NK-92 (cell line): ENCODE data around the gene C5orf58.
"Not testable (repeated sequence)": the region's sequence is repeated elsewhere in the genome, so short reads cannot be mapped to it uniquely, and the experiment has no call there.

Experiments
- DNase-seq: peaks from one replicate; lab custom pipeline; 2025; ENCODE audit not compliant: unreplicated experiment; lab: John Stamatoyannopoulos, UW

C5orf58 gene

GRCh38 chr5:170223360-170223759, 9.4 kb upstream of the C5orf58 start:
- DNase-seq, result no peak

- DNase-seq, result no peak
Observed at GRCh38 chr5:170223906-170224305, 8.9 kb upstream of the C5orf58 start.

- no peak for DNase-seq
Observed at GRCh38 chr5:170225326-170226128, 7.3 kb upstream of the C5orf58 start.

GRCh38 chr5:170226129-170226615, 6.6 kb upstream of the C5orf58 start:
- DNase-seq, result no peak

GRCh38 chr5:170226661-170227060, 6.1 kb upstream of the C5orf58 start:
- no peak for DNase-seq

- DNase-seq, result no peak
Observed at GRCh38 chr5:170228762-170229435, 3.9 kb upstream of the C5orf58 start.

GRCh38 chr5:170233358-170233892, 640 bp downstream of the C5orf58 start:
- no peak for DNase-seq

GRCh38 chr5:170235876-170236864, 3.4 kb downstream of the C5orf58 start:
- no peak for DNase-seq

GRCh38 chr5:170238456-170239196, 5.8 kb downstream of the C5orf58 start:
- DNase-seq, result no peak

GRCh38 chr5:170245436-170245835, 12.7 kb downstream of the C5orf58 start:
- not testable (repeated sequence) for DNase-seq

- no peak for DNase-seq
Observed at GRCh38 chr5:170246126-170246870, 13.5 kb downstream of the C5orf58 start.

GRCh38 chr5:170247363-170247762, 14.6 kb downstream of the C5orf58 start:
- no peak for DNase-seq

- no peak for DNase-seq
Observed at GRCh38 chr5:170248172-170248930, 15.6 kb downstream of the C5orf58 start.

GRCh38 chr5:170248931-170249227, 16.1 kb downstream of the C5orf58 start:
- not testable (repeated sequence) for DNase-seq

GRCh38 chr5:170249355-170249754, 16.6 kb downstream of the C5orf58 start:
- DNase-seq, result no peak

- no peak for DNase-seq
Observed at GRCh38 chr5:170250810-170251317, 18.1 kb downstream of the C5orf58 start.

GRCh38 chr5:170251462-170251861, 18.7 kb downstream of the C5orf58 start:
- DNase-seq, result no peak

GRCh38 chr5:170252109-170252508, 19.3 kb downstream of the C5orf58 start:
- no peak for DNase-seq
